Fibroblast of skin of left biceps (primary cell): ENCODE data around the gene TMPRSS12.
A peak's percentile ranks its signal among the peaks of the same experiment; 100 is the strongest.
"Not testable (repeated sequence)": the region's sequence is repeated elsewhere in the genome, so short reads cannot be mapped to it uniquely, and the experiment has no call there.

Experiments used
- DNase-seq, 2 experiments: peaks; one replicate each; pipeline ENCODE4 v3.0.0-alpha.2; 2013; ENCODE audit warnings: low read depth in 2 of 2

Gene TMPRSS12

DNA sequence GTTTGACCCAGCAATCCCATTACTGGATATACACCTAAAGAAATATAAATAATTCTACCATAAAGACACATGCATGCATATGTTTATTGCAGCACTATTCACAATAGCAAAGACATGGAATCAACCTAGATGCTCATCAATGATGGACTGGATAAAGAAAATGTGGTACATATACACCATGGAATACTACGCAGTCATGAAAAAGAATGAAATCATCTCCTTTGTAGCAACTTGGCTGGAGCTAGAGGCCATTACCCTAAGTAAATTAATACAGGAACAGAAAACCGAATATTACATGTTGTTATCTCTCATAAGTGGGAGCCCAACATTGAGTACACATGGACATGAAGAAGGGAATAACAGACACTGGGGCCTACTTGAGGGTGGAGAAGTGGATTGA lies 13.0 kb downstream of the TMPRSS12 start:
- DNase-seq: not testable (repeated sequence)

DNA sequence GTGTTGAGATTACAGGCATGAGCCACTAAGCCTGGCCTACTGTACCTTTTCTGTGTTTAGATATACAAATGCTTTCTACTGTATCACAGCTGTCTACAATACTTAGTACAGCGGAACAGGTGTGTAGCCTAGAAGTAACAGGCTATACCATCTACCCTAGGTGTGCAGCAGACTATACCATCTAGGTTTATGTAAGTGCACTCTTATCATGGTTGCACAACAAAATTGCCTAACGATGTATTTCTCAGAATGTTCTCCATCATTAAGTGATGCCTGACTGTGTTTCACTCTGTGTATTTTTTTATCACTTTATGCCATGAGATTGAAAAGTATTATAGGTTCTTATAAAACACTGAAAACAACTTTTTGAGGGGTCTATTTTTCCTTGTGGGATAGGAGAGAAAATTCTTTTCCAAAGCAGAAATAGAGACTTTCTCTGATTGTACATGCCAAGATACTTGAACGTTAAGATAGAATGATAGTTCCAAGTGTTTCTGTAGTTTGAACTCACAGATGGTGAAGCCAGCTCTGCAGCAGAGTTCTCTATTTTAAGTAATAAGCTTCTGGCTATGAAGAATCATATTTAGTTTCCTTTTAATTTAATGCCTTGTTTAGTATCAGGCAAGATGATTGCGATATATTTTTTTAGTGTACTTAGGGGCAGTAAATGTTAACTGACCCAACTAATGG lies 17.0 kb downstream of the TMPRSS12 start:
- DNase-seq: no peak

DNA sequence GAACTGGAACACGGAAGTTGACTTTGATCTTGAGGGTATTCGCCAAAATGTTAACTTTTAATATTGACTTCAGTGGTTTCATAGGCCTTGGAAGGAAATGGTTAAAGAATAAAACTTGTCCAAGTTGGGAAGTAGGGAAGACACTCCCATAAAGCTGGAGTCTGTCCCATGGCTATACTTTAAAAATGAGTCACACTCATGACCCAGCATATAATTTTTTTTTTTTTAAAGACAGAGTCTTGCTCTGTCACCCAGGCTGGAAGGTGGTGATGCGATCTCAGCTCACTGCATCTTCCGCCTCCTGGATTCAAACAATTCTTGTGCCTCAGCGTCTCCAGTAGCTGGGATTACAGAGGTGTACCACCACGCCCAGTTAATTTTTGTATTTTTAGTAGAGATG lies 19.6 kb downstream of the TMPRSS12 start:
- DNase-seq: peak; percentile 26 to 33

DNA sequence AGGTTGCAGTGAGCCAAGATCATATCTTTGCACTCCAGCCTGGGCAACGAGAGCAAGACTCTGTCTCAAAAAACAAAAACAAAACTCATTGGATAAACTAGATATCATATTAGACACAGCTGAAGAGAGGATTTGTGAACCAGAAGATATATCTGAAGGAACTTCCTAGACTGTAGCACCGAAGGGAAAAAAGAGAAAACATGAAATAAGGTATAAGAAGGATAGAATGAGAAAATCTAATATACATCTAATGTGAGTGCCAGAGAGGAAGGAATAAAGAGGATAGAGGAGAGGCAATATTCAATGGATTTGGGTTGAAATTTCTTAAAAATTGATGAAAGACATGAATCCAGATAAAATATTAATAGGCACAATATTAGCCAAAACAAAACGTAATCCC lies 22.5 kb downstream of the TMPRSS12 start:
- no peak for DNase-seq

DNA sequence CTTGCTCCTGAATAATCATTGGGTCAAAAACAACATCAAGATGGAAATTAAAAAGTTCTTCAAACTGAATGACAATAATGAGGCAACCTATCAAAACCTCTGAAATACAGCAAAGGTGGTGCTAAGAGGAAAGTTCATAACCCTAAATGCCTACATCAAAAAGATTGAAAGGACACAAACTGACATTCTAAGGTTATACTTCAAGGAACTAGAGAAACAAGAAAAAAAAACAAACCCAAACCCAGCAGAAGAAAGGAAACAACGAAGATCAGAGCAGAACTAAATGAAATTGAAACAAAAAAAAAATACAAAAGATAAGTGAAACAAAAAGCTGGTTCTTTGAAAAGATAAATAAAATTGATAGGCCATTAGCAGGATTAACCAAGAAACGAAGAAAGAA lies 26.2 kb downstream of the TMPRSS12 start:
- DNase-seq: not testable (repeated sequence)

DNA sequence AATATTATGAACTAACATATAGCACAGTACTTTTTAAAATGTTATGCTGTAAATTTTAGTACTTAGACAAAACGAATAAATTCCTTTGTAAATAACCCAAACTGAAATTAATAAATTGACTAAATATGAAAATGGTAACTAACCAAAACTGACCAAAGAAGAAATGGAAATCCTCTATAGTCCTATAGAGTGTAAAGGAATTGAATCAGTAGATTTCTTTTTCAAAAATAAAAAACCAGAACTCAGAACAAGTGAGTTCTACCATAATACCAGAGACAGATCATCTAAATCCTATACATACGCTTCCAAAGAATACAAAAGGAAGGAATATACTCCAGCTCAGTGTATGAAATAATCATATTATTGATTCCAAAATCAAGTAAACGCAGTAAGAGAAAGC lies 39.8 kb downstream of the TMPRSS12 start:
- no peak for DNase-seq

DNA sequence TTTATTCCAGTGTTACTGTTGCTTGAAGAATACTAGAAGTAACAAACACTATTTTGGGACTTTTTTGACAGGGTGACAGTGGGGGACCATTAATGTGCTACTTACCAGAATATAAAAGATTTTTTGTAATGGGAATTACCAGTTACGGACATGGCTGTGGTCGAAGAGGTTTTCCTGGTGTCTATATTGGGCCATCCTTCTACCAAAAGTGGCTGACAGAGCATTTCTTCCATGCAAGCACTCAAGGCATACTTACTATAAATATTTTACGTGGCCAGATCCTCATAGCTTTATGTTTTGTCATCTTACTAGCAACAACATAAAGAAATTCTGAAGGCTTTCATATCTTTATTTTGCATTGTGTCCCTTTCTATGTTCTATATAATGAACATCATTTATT lies 44.5 kb downstream of the TMPRSS12 start:
- DNase-seq: no peak

DNA sequence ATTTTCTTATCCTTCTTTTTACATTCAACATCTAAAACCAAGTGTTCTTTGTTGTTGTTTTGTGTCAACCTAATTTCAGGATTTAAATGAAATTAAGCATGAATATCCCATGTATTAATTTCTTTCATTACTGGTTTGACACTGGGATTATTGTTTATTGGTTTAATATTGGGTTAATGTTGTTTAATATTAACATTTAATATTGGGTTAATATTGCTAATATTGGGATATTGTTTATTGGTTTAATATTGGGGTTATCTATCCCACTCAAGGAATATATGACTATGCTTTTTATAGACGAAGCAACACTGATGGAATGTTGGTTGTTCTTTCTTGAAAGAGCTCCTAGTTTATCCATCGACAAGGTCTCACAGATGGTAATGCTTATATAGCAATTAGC lies 45.9 kb downstream of the TMPRSS12 start:
- no peak for DNase-seq

DNA sequence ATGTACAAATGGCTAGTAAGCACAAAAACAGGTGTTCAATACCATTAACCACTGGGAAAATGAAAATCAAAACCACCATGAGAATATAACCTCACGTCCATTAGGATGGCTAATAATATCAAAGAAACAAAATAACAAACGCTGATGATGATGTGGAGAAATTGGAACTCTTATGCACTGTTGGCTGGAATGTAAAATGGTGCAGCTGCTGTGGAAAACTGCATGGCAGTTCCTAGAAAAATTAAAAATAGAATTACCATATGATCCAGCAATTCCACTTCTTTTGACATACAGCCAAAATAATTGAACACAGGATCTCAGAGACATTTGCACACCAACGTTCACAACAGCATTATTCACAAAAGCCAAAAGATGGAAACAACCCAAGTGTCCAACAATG lies 51.5 kb downstream of the TMPRSS12 start:
- no peak for DNase-seq

DNA sequence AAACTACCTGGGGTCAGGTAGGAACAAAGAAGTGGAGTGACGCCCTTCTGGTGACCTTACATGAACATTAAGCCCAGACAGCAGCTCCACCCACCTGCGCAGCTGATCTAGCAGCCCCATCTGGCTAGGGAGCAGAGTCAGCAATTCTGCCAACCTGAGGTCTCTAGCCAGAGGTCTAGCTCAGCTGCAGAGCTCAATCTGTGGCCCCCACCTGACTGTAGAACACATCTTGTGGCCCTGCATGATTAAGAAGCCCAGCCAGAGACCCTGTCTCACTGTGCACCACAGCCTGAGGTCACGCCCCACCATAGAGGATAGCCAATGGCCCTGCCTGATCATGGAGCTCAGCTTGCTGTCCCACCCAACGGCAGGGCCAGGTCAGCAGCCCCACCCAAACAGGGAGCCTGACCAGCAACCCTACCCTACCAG lies 59.0 kb downstream of the TMPRSS12 start:
- no peak for DNase-seq

DNA sequence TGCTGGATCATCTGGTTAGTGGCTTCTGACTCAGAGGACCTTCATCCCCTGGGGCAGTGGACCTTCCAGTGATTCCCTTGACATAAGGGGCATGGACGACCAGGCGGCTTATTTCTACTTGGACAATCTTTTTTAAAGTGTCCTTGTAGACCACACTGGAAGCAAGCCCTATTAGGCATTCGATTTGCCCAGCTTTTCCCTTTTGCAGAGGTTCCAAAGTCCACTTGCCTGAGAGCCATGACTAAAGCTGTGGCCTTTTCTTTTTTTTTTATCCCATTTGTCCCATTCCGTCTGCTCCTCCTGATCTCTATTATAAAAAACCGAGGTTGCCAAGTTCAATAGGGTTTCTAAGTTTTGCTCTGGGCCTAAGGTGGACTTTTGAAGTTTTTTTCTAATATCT lies 65.8 kb downstream of the TMPRSS12 start:
- not testable (repeated sequence) for DNase-seq

DNA sequence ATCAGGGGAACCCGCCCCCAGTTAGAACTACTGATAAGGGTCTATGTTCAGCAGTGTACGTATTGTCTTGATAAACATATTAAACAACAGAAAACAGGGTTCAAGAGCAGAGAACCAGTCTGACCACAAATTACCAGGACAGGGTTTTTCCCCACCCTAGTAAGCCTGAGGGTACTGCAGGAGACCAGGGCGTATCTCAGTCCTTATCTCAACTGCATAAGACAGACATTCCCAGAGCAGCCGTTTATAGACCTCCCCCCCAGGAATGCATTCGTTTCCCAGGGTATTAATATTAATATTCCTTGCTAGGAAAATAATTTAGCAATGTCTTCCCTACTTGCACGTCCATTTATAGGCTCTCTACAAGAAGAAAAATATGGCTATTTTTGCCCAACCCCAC lies 69.6 kb downstream of the TMPRSS12 start:
- not testable (repeated sequence) for DNase-seq

DNA sequence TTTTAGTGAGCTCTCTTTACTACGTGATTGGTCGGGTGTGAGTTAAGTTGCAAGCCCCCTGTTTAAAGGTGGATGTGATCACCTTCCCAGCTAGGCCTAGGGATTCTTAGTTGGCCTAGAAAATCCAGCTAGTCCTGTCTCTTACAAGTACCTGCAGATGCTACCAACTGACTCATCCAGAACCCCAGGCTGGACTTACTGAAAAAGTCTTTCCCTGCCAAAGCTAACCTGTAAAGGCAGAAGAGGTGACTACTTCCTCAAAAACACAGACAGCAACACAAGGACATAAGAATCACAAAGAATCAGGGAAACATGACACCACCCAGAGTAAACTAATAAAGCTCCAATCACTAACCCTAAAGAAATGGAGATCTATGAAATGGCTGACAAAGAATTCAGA lies 70.5 kb downstream of the TMPRSS12 start:
- DNase-seq: no peak

DNA sequence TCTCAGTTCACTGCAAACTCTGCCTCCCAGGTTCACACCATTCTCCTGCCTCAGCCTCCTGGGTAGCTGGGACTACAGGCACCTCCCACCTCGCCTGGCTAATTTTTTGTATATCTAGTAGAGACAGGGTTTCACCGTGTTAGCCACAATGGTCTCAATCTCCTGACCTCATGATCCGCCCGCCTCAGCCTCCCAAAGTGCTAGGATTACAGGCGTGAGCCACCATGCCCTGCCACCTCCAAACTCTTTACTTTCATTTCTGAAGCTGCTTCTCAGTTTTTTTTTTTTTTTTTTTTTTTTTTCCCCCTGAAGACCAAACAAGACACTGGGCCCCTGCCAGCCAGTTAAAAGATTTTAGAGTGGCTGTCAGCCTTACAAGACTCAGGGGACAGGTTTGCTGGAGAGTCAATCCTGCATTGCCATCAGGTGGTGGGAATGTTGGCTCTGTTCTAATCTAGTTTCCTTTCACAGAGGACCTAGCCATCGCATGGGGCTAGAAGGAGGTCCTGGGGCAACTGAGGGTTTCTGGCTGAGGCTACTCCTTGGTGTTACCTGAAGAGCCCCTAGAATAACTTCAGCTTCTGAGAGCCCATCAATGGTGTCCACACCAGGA lies 72.3 kb downstream of the TMPRSS12 start:
- DNase-seq: no peak

DNA sequence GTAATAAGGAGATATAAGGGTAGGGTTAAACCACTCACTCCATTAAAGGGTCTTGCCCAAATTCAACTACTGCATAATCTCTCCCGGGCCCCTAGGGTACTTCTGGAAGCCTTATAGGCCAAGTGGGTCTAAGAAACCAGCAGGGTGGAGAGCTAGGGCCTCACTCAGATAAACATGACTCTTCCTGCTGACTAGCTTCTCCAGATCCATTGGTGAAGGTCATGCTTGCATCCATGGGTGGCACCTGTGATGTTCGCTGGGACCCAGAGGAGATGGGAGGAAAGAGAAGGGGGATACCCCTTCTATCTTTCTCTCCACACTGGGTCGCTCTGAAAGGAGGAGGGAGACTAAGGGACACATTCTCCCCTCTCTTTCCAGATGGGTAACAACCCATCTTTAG lies 73.6 kb downstream of the TMPRSS12 start:
- DNase-seq: no peak

DNA sequence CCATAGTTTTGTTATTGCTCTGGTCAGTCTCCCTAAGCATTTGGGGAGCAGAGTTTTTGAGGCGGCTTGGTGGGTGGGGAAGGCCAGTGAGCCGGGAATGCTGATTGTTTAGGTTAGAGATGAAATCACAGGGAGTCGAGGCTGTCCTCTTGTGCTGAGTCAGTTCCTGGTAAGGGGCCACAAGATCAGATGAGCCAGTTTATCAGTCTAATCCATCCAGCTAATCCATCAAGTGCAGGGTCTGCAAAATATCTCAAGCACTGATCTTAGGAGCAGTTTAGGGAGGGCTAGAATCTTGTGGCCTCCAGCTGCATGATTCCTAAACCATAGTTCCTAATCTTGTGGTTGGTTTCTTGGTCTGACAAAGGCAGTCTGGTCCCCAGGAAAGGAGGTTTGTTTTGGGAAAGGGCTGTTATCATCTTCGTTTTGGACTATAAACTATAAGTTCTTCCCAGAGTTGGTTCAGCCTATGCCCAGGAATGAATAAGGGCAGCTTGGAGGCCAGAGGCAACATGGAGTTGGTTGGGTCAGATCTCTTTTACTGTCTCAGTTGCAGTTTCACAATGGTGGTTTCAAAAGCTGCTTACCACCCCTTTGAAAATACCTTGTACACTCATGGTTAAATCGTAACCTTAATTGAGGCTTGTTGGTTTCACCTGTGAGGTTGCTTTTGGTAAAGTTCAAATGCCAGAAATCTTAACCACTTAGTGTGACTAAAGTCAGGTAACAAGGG lies 76.0 kb downstream of the TMPRSS12 start:
- DNase-seq: no peak

DNA sequence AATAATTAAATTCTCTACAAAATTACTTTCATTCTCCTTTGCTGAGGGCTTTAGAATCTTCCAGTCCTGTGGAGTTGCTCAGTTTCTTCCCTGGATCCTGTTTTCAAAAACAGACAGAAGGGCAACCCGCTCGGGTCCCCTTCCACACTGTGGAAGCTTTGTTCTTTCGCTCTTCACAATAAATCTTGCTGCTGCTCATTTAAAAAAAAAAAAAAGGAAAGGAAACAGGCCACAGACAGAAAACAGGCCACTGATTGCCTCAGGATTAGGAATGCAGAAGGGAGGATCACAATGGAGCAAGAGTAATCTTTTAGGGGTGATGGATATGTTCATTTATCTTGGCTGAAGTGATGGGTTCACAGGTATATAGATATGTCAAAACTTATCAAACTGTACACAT lies 80.1 kb downstream of the TMPRSS12 start:
- DNase-seq: no peak

DNA sequence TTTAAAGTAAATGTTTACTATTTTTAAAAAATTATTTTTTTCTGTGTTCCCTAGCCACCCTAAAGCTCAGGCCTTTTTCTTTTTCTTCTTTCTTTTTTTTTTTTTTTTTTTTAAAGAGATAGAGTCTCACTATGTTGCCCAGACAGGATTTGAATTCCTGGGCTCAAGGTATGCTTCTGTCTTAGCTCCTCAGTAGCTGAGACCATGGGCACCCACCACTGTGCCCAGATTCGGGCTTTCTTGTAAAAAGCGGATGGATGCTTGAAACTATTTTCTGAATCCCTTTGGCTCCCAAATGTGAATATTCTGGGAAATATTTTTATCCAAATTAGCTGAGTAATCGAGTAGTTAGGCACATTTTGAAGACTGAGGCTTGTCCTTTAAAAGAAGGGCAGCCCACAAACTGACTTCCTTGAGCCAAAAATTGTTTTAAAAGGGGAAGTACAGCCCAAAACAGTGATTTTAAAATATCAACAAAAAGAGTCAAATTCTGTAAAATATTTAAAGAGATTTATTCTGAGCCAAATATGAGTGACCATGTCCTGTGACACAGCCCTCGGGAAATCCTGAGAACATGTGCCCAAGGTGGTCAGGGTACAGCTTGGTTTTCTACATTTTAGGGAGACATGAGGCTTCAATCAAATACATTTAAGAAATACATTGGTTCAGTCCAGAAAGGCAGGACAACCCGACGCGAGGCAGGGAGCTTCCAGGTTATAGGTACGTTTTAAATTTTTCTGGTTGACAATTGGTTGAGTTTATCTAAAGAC lies 80.8 kb downstream of the TMPRSS12 start:
- no peak for DNase-seq

DNA sequence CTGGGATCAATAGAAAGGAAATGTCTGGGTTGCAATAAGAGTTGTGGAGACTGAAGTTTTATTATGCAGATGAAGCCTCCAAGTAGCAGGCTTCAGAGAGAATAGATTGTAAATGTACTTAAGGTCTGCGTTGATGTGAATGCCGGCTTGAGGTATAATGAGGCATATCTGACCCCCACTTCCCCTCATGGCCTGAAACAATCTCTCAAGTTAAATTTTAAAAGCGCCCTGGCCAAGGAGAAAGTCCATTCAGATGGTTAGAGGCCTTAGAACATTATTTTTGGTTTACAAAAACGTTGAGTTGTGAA lies 81.4 kb downstream of the TMPRSS12 start:
- no peak for DNase-seq

DNA sequence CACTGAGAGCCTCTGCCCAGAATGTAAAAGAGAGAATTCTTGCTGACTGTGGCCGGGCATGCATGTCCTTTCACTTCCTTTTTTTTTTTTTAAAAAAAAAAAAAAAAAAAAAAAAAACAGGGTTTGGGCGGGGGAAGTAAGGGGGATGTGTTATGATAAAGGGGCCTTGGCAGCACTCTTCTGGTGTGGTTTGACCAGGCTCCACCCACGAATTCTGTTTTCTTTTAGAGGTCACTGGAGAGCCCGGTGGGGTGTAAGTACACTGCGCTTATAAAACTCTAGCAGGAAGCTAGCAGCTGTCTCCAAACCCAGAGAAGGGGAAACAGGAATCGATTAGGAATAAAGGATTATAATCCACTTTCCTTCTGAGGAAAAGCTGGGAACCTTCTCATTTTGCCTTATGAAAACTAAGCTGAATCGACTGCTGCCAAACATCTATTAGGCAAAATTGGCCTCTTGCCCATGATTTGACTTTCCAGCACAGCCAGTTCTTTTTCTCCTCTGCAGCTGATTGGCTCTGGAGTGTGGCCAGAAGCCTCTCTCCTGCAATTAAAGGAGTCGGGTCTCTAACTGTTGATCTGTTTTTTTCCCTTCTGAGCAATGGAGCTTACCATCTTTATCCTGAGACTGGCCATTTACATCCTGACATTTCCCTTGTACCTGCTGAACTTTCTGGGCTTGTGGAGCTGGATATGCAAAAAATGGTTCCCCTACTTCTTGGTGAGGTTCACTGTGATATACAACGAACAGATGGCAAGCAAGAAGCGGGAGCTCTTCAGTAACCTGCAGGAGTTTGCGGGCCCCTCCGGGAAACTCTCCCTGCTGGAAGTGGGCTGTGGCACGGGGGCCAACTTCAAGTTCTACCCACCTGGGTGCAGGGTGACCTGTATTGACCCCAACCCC lies 82.0 kb downstream of the TMPRSS12 start:
- peak; percentile 61 to 62 for DNase-seq

DNA sequence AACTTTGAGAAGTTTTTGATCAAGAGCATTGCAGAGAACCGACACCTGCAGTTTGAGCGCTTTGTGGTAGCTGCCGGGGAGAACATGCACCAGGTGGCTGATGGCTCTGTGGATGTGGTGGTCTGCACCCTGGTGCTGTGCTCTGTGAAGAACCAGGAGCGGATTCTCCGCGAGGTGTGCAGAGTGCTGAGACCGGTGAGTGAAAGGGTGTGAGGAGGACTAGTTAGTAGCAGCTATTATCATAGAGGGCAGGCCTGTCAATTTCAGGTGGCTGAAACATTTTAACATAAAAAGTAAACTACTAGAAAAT lies 82.6 kb downstream of the TMPRSS12 start:
- no peak for DNase-seq

DNA sequence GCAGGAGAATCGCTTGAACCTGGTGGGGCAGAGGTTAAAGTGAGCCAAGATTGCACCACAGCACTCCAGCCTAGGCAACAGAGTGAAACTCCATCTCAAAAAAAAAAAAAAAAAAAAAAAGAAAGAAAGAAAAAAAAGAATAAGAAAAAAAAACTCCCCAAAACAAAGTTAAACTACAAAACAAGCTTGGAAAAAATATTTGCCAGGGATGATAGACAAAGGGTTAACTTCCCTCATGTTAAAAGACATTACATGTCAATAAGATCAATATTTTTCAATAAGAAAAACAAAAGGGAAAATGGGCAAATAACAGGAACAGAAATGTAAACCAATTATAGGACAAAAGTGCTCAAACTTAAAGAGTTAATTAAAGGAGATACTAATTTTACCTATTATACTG lies 83.2 kb downstream of the TMPRSS12 start:
- no peak for DNase-seq
